ENCODE data around the gene IGF2R. TPM values are rescaled to one million over a fixed set of nuclear protein-coding genes. Genes with fewer than 3 reads are reported as not detected.

The IGF2R gene
- total RNA-seq, 1 experiment from 2014 or later = 75.3 TPM

DNA sequence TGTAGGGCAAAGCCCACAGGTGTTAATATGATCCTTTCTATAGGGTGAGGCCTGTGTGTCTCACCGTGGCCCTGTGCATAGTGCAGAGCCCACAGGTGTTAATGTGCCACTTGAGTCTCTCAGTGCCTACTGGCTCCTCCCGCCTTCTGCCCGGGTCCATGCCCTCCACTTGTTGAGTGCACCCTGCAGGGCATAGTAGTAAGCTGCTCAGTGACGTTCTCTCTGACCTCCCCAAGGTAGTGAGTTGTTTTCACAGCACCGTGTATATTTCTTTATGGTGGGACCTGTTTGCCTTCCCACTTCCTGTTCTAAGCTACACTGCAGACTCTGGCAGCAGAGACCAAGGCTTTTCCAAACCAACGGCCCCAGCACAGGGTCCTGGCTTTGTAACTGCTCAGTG is 88.2 kb downstream of the IGF2R start (continued):
- TF ChIP-seq, protein P1, sequence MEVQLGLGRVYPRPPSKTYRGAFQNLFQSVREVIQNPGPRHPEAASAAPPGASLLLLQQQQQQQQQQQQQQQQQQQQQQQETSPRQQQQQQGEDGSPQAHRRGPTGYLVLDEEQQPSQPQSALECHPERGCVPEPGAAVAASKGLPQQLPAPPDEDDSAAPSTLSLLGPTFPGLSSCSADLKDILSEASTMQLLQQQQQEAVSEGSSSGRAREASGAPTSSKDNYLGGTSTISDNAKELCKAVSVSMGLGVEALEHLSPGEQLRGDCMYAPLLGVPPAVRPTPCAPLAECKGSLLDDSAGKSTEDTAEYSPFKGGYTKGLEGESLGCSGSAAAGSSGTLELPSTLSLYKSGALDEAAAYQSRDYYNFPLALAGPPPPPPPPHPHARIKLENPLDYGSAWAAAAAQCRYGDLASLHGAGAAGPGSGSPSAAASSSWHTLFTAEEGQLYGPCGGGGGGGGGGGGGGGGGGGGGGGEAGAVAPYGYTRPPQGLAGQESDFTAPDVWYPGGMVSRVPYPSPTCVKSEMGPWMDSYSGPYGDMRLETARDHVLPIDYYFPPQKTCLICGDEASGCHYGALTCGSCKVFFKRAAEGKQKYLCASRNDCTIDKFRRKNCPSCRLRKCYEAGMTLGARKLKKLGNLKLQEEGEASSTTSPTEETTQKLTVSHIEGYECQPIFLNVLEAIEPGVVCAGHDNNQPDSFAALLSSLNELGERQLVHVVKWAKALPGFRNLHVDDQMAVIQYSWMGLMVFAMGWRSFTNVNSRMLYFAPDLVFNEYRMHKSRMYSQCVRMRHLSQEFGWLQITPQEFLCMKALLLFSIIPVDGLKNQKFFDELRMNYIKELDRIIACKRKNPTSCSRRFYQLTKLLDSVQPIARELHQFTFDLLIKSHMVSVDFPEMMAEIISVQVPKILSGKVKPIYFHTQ (CRISPR knock-in tag; IDR thresholded peaks at IDR 0.05) = no peak
- no peak for TF ChIP-seq NR3C1 (CRISPR knock-in tag; conservative IDR thresholded peaks at IDR 0.05; ENCODE audit: low read depth)
- TF ChIP-seq, protein P2, sequence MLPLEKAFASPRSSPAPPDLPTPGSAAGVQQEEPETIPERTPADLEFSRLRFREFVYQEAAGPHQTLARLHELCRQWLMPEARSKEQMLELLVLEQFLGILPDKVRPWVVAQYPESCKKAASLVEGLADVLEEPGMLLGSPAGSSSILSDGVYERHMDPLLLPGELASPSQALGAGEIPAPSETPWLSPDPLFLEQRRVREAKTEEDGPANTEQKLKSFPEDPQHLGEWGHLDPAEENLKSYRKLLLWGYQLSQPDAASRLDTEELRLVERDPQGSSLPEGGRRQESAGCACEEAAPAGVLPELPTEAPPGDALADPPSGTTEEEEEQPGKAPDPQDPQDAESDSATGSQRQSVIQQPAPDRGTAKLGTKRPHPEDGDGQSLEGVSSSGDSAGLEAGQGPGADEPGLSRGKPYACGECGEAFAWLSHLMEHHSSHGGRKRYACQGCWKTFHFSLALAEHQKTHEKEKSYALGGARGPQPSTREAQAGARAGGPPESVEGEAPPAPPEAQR (CRISPR knock-in tag; IDR thresholded peaks at IDR 0.05) = no peak
- TF ChIP-seq NFE2L1 (CRISPR knock-in tag; IDR thresholded peaks at IDR 0.05) = no peak

GRCh38 chr6:160058603-160059215 is 89.8 kb downstream of the IGF2R start:
- ATAC-seq = no peak
- Mint-ChIP-seq H3K4me1 (no peaks in the 10 kb centered on the region), H3K27ac (no peak overlapping the region), H3K27me3 (ENCODE audit: low read depth) (no peaks in the 10 kb centered on the region), H3K36me3 (peaks cover 69% of the 10 kb centered on the region), H3K4me3 (no peak overlapping the region), H3K9me3 (no peaks in the 10 kb centered on the region)
- TF ChIP-seq ATF1 (CRISPR knock-in tag; IDR thresholded peaks at IDR 0.05) = no peak
- TF ChIP-seq, protein P1 (CRISPR knock-in tag; IDR thresholded peaks at IDR 0.05) = no peak
- no peak for TF ChIP-seq SMAD3 (CRISPR knock-in tag; IDR thresholded peaks at IDR 0.05; ENCODE audit: borderline replicate concordance)
- no peak for TF ChIP-seq RORB (CRISPR knock-in tag; IDR thresholded peaks at IDR 0.05)
- no peak for TF ChIP-seq EMX1 (CRISPR knock-in tag; IDR thresholded peaks at IDR 0.05)
- TF ChIP-seq KAT7 (CRISPR knock-in tag; IDR thresholded peaks at IDR 0.05; ENCODE audit: borderline replicate concordance) = no peak
- no peak for TF ChIP-seq HMGA2 (CRISPR knock-in tag; IDR thresholded peaks at IDR 0.05)
- no peak for TF ChIP-seq SP1 (CRISPR knock-in tag; conservative IDR thresholded peaks at IDR 0.05)
- no peak for TF ChIP-seq GRHL2 (CRISPR knock-in tag; IDR thresholded peaks at IDR 0.05; ENCODE audit: insufficient replicate concordance, severe bottlenecking)
- TF ChIP-seq ZNF281 (CRISPR knock-in tag; IDR thresholded peaks at IDR 0.05) = no peak
- ChIA-PET CTCF (no interaction called here), POLR2A (no interaction called here)
- DNase-seq (ENCODE audit: low spot score) = no peak

- H3K4me3 Mint-ChIP-seq = no peak overlapping the region
- CTCF ChIA-PET = no interaction called here
Observed at GRCh38 chr6:160060221-160060620, 91.3 kb downstream of the IGF2R start.

More at GRCh38 chr6:160060221-160060620, 91.3 kb downstream of the IGF2R start:
- POLR2A ChIA-PET = no interaction called here
- ATAC-seq (no peak), DNase-seq (ENCODE audit: low spot score) (no peak)
- Mint-ChIP-seq H3K36me3 (peaks cover 69% of the 10 kb centered on the region), H3K4me1 (no peaks in the 10 kb centered on the region), H3K9me3 (no peaks in the 10 kb centered on the region), H3K27me3 (ENCODE audit: low read depth) (no peaks in the 10 kb centered on the region), H3K27ac (no peak overlapping the region)
- TF ChIP-seq ETV6 (CRISPR knock-in tag; IDR thresholded peaks at IDR 0.05) (no peak), CTCF (IDR thresholded peaks at IDR 0.05) (no peak), ZNF416 (CRISPR knock-in tag; IDR thresholded peaks at IDR 0.05) (no peak), CREM (CRISPR knock-in tag; IDR thresholded peaks at IDR 0.05) (no peak), ZNF263 (CRISPR knock-in tag; IDR thresholded peaks at IDR 0.05; ENCODE audit: low read depth) (no peak), ZNF512 (CRISPR knock-in tag; IDR thresholded peaks at IDR 0.05; ENCODE audit: borderline replicate concordance) (no peak)
